CD4-positive, alpha-beta T cell treated with Interleukin-17A for 4 hours (primary cell): ENCODE data around the gene USP10.
"Not testable (repeated sequence)": the region's sequence is repeated elsewhere in the genome, so short reads cannot be mapped to it uniquely, and the experiment has no call there.

Experiments used
- DNase-seq: peaks from one replicate; pipeline ENCODE4 v3.0.0-alpha.2; 2020; ENCODE audit warnings: mixed read lengths

Gene USP10

GRCh38 chr16:84675423-84675822 lies 24.4 kb upstream of the USP10 start:
- no peak for DNase-seq

GRCh38 chr16:84675884-84676283 lies 23.9 kb upstream of the USP10 start:
- no peak for DNase-seq

GRCh38 chr16:84677017-84677803 lies 22.6 kb upstream of the USP10 start:
- no peak for DNase-seq

- DNase-seq: no peak
These were observed 22.0 kb upstream of the USP10 start for GRCh38 chr16:84677849-84678248.

GRCh38 chr16:84678541-84678940 lies 21.3 kb upstream of the USP10 start:
- DNase-seq: no peak

GRCh38 chr16:84680165-84680842 lies 19.5 kb upstream of the USP10 start:
- no peak for DNase-seq

- DNase-seq: no peak
These were observed 18.8 kb upstream of the USP10 start for GRCh38 chr16:84680843-84681629.

GRCh38 chr16:84683691-84684591 lies 15.9 kb upstream of the USP10 start:
- no peak for DNase-seq

GRCh38 chr16:84684592-84684965 lies 15.2 kb upstream of the USP10 start:
- DNase-seq: no peak

GRCh38 chr16:84685210-84685609 lies 14.6 kb upstream of the USP10 start:
- no peak for DNase-seq

GRCh38 chr16:84686707-84687298 lies 13.0 kb upstream of the USP10 start:
- no peak for DNase-seq

- no peak for DNase-seq
These were observed 12.1 kb upstream of the USP10 start for GRCh38 chr16:84687715-84688114.

GRCh38 chr16:84688163-84688562 lies 11.6 kb upstream of the USP10 start:
- not testable (repeated sequence) for DNase-seq

GRCh38 chr16:84689111-84689510 lies 10.7 kb upstream of the USP10 start:
- no peak for DNase-seq

GRCh38 chr16:84690088-84690819 lies 9.5 kb upstream of the USP10 start:
- no peak for DNase-seq

- no peak for DNase-seq
These were observed 7.2 kb upstream of the USP10 start for GRCh38 chr16:84692451-84693214.

GRCh38 chr16:84693869-84694268 lies 5.9 kb upstream of the USP10 start:
- DNase-seq: not testable (repeated sequence)

- DNase-seq: no peak
These were observed 4.8 kb upstream of the USP10 start for GRCh38 chr16:84694980-84695379.

- no peak for DNase-seq
These were observed 571 bp upstream of the USP10 start for GRCh38 chr16:84699147-84699711.
